Activated CD4-positive, alpha-beta T cell treated with anti-CD3 and anti-CD28 coated beads, Interleukin-2, amount 50 U/mL, for 1 hour (primary cell): ENCODE data around the gene VAMP5.
"Not testable (repeated sequence)": the region's sequence is repeated elsewhere in the genome, so short reads cannot be mapped to it uniquely, and the experiment has no call there.

Experiments
- DNase-seq: peaks from one replicate; pipeline ENCODE4 v3.0.0-alpha.2; 2020

VAMP5 gene, protein sequence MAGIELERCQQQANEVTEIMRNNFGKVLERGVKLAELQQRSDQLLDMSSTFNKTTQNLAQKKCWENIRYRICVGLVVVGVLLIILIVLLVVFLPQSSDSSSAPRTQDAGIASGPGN

DNA sequence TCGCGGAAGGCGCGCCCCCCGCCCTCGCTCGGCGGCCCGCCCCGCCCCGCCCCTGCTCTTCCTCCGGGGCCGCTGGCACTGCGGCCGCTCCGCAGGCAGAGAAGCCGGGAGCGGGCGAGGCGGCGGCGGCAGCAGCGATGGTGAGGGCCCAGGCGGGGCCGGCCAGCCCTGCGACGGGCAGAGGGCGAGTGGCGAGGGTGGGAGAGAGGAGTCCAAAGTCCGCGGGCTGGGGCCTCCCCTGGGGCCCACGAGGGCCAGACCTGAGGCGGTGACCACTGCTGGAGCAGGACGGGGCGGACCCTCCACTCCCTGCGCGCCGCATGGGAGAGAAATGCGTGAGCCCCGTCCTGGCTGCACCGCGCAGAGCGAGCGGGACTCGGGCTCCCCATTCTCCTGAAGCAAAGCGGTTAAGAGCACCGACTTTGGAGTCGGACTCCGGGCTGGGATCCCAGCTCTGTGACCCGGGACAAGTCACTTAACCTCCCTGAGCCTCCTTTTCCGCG, at the start of gene VAMP5:
Gene VAMP5, plus strand, starts transcription at position 78 of the 503 bp plus-strand sequence. Its CDS starts 60 bp downstream, at position 138.
- no peak for DNase-seq

DNA sequence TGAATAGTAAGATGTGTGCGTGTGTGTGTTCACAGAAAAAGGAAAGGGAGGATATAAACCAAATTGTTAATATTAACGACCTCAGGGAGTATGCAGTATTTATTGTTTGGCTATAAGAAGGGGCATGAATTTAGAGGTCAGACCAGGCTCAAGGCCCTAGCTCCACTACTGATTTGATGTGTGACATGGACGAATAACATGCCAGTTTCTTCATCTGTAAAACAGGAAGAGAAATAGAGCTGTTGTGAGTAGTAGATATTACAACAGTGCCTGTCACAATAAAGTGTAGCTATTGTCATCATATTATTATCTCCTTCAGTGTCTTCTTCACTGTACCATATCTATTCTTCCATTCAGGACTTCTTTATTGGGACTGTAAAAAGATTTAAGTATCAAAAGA, 49.4 kb upstream of the VAMP5 start:
- DNase-seq: no peak

DNA sequence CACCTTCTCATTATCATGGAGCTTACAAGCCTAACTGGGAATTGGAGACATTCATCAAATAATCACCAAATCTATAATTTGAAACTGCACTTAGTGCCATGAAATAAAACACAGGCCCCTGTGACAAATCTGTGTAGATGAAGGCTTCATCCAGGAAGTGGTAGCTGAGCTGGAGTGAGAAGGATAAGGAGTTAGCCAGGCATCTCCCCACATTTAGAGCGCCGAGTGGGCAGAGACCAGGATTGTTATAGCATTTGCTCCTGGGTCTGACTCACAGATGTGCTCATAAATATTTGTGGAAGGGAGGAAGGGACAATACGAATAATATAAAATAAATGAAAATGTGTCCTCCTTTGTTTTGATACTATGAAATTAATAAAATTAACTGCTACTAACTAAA, 47.8 kb upstream of the VAMP5 start:
- DNase-seq: no peak

GRCh38 chr2:85537600-85538506, 46.4 kb upstream of the VAMP5 start:
- DNase-seq: peak; percentile 7

DNA sequence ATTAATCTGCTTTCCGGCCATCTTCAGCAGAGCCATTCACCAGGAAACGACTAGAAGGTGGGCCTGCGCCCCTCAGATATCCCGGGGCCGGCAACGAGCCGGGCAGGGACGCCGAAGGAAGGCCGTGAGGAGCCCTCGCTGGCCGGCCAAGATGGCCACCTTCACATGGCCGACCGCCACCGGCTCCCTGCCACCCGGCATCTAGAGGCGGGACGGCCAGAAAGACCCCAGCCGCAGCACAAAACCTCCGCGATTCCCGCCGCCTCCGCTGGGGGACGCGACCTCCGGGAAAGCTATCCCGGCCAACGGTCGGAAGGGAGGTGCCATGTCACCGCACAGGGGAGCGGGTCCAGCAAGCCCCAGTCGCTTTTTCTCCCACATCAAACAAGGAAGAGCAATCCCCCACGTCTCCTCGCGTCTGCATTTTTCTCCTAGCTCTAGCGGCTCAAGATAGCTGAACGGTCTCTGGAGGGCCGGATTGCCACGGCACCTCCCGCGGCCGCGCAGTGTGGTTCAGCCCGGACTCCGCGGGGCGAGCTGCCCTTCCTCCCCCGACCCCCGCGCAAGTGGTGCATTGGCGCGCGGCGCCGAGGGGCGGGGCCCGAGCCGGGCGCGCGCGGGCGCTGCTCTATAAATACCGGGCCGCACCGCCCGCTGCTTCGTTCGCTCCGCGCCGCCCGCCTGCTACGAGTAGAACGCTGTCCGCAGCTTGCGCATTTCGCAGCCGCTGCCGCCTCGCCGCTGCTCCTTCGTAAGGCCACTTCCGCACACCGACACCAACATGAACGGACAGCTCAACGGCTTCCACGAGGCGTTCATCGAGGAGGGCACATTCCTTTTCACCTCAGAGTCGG, 45.5 kb upstream of the VAMP5 start, which contains the start of gene MAT2A:
Gene MAT2A, plus strand, starts transcription at position 662 of the 854 bp plus-strand sequence. Its CDS starts 120 bp downstream, at position 782.
- peak; percentile 81 for DNase-seq

- peak; percentile 62 for DNase-seq
Measured at GRCh38 chr2:85539361-85540132, 44.7 kb upstream of the VAMP5 start.

GRCh38 chr2:85540133-85540648, 44.0 kb upstream of the VAMP5 start:
- DNase-seq: no peak

- no peak for DNase-seq
Measured at GRCh38 chr2:85541262-85541661, 43.0 kb upstream of the VAMP5 start.

DNA sequence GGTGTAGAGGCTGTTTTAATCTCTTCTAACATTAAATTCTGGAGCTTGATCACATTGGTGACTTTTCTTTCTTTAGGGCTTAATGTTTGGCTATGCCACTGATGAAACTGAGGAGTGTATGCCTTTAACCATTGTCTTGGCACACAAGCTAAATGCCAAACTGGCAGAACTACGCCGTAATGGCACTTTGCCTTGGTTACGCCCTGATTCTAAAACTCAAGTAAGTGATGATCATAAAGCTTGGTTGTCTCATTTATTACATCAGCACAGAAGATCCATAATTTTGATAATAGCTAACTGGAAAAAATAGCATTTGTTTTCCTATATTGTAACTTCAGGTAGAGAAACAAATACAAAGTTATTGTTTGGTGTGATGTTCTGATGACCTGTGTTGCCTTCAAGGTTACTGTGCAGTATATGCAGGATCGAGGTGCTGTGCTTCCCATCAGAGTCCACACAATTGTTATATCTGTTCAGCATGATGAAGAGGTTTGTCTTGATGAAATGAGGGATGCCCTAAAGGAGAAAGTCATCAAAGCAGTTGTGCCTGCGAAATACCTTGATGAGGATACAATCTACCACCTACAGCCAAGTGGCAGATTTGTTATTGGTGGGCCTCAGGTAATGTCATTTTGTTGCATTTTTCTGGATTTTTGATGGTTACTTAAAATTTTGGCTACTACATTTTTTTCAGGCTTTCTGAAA, 42.3 kb upstream of the VAMP5 start:
- DNase-seq: no peak

- DNase-seq: no peak
Measured at GRCh38 chr2:85542777-85543176, 41.5 kb upstream of the VAMP5 start.

DNA sequence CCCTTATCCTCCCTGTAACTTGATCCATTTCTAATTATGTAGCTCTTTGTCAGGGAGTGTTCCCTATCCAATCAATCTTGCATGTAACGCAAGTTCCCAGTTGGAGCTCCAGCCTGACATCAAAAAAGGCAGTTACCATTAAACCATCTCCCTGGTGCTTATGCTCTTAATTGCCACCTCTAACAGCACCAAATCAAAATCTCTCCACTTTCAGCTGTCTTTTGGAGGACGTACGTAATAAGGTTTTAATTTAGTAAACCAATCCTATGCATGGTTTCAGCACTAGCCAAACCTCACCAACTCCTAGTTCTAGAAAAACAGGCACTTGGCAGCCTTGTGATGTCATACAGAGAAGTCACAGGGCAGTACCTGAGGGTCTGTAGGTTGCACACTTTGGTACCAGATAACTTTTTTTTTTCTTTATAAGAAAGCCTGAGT, 40.0 kb upstream of the VAMP5 start:
- DNase-seq: not testable (repeated sequence)

- not testable (repeated sequence) for DNase-seq
Measured at GRCh38 chr2:85544915-85545779, 39.1 kb upstream of the VAMP5 start.

DNA sequence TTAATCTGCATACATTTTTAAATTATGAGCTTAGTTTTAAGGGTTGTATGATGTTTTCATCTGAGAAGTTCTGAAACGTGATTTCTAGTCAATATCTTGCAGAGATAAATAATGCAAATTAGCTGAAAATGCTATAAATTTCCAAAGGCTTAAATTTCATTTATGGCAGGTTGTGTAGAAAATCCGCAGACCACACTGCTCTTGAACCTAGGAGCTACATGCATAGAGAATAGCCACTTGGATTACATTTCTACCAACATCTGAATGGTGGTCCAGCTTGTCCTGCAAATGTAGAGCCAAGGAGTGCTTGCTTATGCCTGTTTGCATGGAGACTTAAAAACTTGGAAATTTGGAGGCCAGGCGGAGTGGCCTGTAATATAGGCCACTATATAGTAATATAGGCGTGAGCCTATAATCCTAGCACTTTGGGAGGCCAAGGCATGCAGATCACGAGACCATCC, 38.4 kb upstream of the VAMP5 start:
- no peak for DNase-seq

GRCh38 chr2:85547089-85547858, 37.0 kb upstream of the VAMP5 start:
- no peak for DNase-seq

DNA sequence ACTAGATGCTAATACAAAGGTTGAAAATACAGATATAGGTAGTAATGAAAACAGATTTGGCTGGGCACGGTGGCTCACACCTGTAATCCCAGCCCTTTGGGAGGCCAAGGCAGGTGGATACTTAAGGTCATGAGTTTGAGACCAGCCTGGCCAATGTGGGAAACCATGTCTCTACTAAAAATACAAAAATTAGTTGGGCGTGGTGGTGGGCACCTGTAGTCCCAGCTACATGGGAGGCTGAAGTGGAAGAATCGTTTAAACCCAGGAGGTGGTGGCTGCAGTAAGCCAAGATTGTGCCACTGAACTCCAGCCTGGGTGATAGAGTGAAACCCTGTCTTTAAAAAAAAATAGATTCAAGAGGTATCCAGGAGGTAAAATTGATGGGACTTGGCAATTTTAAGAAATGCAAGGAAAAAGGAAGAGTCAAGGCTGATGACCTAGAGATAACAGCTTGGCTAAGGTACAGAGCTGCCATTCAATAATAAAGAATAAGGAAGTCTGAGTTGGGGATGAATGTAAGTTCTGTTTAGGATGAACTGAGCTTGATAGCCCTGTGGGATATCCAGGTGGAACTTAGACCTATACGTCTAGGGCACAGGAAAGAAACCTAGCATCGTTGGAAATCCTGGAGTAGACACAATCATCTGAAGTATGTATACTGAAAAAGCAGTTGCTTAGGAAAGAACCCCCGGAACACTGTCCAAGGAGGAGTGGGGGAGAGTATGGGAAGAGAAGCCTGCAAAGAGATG, 36.2 kb upstream of the VAMP5 start:
- no peak for DNase-seq

GRCh38 chr2:85548608-85548900, 35.7 kb upstream of the VAMP5 start:
- DNase-seq: no peak

GRCh38 chr2:85549095-85549494, 35.1 kb upstream of the VAMP5 start:
- DNase-seq: no peak

GRCh38 chr2:85549826-85550225, 34.4 kb upstream of the VAMP5 start:
- no peak for DNase-seq

GRCh38 chr2:85550486-85550885, 33.7 kb upstream of the VAMP5 start:
- no peak for DNase-seq
